GM21360 (cell line): ENCODE results near the gene CAB39.
A peak's percentile ranks its signal among the peaks of the same experiment; 100 is the strongest.

Experiments used
- ATAC-seq: cut with Tn5 transposase; IDR thresholded peaks from one replicate; pipeline ENCODE4 v1.9.1; 2021; ENCODE audit warnings: mild to moderate bottlenecking, moderate library complexity; ENCODE audit not compliant: unreplicated experiment

Gene CAB39

GRCh38 chr2:230811508-230811907, 98.9 kb downstream of the CAB39 start:
- ATAC-seq: no peak

GRCh38 chr2:230812033-230812432, 99.4 kb downstream of the CAB39 start:
- ATAC-seq: no peak

GRCh38 chr2:230814616-230815015, 102.0 kb downstream of the CAB39 start:
- ATAC-seq: no peak

GRCh38 chr2:230815088-230815487, 102.4 kb downstream of the CAB39 start:
- no peak for ATAC-seq

- ATAC-seq: no peak
Measured at GRCh38 chr2:230816735-230817134, 104.1 kb downstream of the CAB39 start.

GRCh38 chr2:230819433-230819832, 106.8 kb downstream of the CAB39 start:
- ATAC-seq: no peak

- ATAC-seq: no peak
Measured at GRCh38 chr2:230821261-230821990, 108.8 kb downstream of the CAB39 start.

- ATAC-seq: no peak
Measured at GRCh38 chr2:230821991-230822520, 109.4 kb downstream of the CAB39 start.

GRCh38 chr2:230823264-230823964, 110.8 kb downstream of the CAB39 start:
- ATAC-seq: no peak

GRCh38 chr2:230824406-230824978, 111.8 kb downstream of the CAB39 start:
- peak; percentile 68 for ATAC-seq

- no peak for ATAC-seq
Measured at GRCh38 chr2:230825354-230825753, 112.7 kb downstream of the CAB39 start.

GRCh38 chr2:230827774-230828271, 115.2 kb downstream of the CAB39 start:
- ATAC-seq: no peak

- ATAC-seq: no peak
Measured at GRCh38 chr2:230828272-230828961, 115.8 kb downstream of the CAB39 start.

GRCh38 chr2:230829293-230829692, 116.7 kb downstream of the CAB39 start:
- ATAC-seq: no peak

GRCh38 chr2:230829959-230830358, 117.3 kb downstream of the CAB39 start:
- no peak for ATAC-seq

- ATAC-seq: no peak
Measured at GRCh38 chr2:230830428-230830827, 117.8 kb downstream of the CAB39 start.

- ATAC-seq: no peak
Measured at GRCh38 chr2:230840301-230840700, 127.7 kb downstream of the CAB39 start.

- no peak for ATAC-seq
Measured at GRCh38 chr2:230842473-230842872, 129.8 kb downstream of the CAB39 start.

- ATAC-seq: no peak
Measured at GRCh38 chr2:230843132-230843531, 130.5 kb downstream of the CAB39 start.

GRCh38 chr2:230846360-230846759, 133.7 kb downstream of the CAB39 start:
- ATAC-seq: no peak

- ATAC-seq: peak; percentile 82
Measured at GRCh38 chr2:230847883-230848388, 135.3 kb downstream of the CAB39 start.
